Body of pancreas (tissue), 4 donors: ENCODE data around the gene SMARCA2.

Source experiments
- CTCF ChIP-seq, 7 experiments: fragments of 450-650 bp in 4 of 7; fragments of 200-600 bp in 3 of 7; sonication (generic) in 3 of 7; IDR thresholded peaks; one replicate each; pipeline ENCODE4 v1.5.1; 2016 to 2019; ENCODE audit warnings: antibody characterized with exemption in 7 of 7
- POLR2A ChIP-seq, 3 donors: fragments of 450-650 bp; IDR thresholded peaks; one replicate each; pipeline ENCODE4 v1.6.1; 2016; ENCODE audit warnings: antibody characterized with exemption in 3 of 3, mild to moderate bottlenecking in 2 of 3

GRCh38 chr9:2177121-2177520, 162.0 kb downstream of the SMARCA2 start:
- TF ChIP-seq CTCF (IDR thresholded peaks at IDR 0.05) (no peak), POLR2A (IDR thresholded peaks at IDR 0.05) (no peak)
